Keratinocyte (primary cell): ENCODE data around the gene DNMT3A.

ENCODE experiments used
- EZH2 ChIP-seq: IDR thresholded peaks from one replicate; pipeline ENCODE4 v1.6.1; 2012; ENCODE audit warnings: inconsistent platforms, mild to moderate bottlenecking, low read length, moderate library complexity
- TF ChIP-seq, protein P1 (sequence below), 3 experiments: IDR thresholded peaks in 1 of 3; conservative IDR thresholded peaks in 1 of 3; optimal IDR thresholded peaks in 1 of 3; 2 replicates in 2 of 3; 3 replicates in 1 of 3; pipeline versions ENCODE3 to v1.5.1; 2011; ENCODE audit warnings: low read length in 3 of 3, mild to moderate bottlenecking in 3 of 3, moderate library complexity in 2 of 3, control low read depth in 1 of 3, inconsistent platforms in 1 of 3; ENCODE audit not compliant: insufficient read depth in 2 of 3; ENCODE audit errors: extremely low read depth in 1 of 3

- no peak for TF ChIP-seq EZH2
- TF ChIP-seq, protein P1, sequence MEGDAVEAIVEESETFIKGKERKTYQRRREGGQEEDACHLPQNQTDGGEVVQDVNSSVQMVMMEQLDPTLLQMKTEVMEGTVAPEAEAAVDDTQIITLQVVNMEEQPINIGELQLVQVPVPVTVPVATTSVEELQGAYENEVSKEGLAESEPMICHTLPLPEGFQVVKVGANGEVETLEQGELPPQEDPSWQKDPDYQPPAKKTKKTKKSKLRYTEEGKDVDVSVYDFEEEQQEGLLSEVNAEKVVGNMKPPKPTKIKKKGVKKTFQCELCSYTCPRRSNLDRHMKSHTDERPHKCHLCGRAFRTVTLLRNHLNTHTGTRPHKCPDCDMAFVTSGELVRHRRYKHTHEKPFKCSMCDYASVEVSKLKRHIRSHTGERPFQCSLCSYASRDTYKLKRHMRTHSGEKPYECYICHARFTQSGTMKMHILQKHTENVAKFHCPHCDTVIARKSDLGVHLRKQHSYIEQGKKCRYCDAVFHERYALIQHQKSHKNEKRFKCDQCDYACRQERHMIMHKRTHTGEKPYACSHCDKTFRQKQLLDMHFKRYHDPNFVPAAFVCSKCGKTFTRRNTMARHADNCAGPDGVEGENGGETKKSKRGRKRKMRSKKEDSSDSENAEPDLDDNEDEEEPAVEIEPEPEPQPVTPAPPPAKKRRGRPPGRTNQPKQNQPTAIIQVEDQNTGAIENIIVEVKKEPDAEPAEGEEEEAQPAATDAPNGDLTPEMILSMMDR (optimal IDR thresholded peaks at IDR 0.05 in 1 of 3, IDR thresholded peaks at IDR 0.05 in 1 of 3, conservative IDR thresholded peaks at IDR 0.05 in 1 of 3; ENCODE audit: extremely low read depth in 1 of 3, insufficient read depth in 2 of 3, low read length in 3 of 3), result no peak
These were observed 32.7 kb upstream of the DNMT3A start for GRCh38 chr2:25374411-25374810.
